Mucosa of descending colon (tissue), 3 donors: ENCODE measurements around the gene PKDREJ. TPM values are rescaled to one million over a fixed set of nuclear protein-coding genes. Genes with fewer than 3 reads are reported as not detected.

Source experiments
- ATAC-seq: fragments of 200-7000 bp; cut with Tn5 transposase; one replicate; pipeline ENCODE4 v1.9.1; 2020; ENCODE audit warnings: mild to moderate bottlenecking, moderate library complexity
- DNase-seq, 3 donors: peaks; one replicate each; pipeline ENCODE4 v3.0.0-alpha.2; 2020
- H3K36me3 ChIP-seq: fragments of 200-600 bp; one replicate; pipeline ENCODE4 v1.8.0; 2021; ENCODE audit warnings: low read depth, mild to moderate bottlenecking
- H3K4me1 ChIP-seq: fragments of 200-600 bp; one replicate; pipeline ENCODE4 v1.8.0; 2021; ENCODE audit warnings: low read depth, mild to moderate bottlenecking
- H3K4me3 ChIP-seq: fragments of 200-600 bp; one replicate; pipeline ENCODE4 v1.8.0; 2021; ENCODE audit warnings: mild to moderate bottlenecking
- H3K9me3 ChIP-seq: fragments of 200-600 bp; one replicate; pipeline ENCODE4 v1.8.0; 2021; ENCODE audit warnings: mild to moderate bottlenecking
- intact Hi-C, 2 donors: fragments of 100-400 bp; cut with DNase I in 1 of 2; cut with micrococcal nuclease in 1 of 2; formaldehyde crosslinking; loops; one replicate each; pipeline versions ENCODE4 v1.11.0 to v1.11.1; 2022; cut with DNase I, micrococcal nuclease
- total RNA-seq, 3 donors: library from RNA; stranded (reverse); fragmentation: NEBNext Ultra II Directional in 2 of 3; extraction: Animal tissue kit (Norgen Biotek cat#: 25700) in 2 of 3; gene quantifications; one replicate each; pipeline versions ENCODE4 v1.2.1 to v1.2.4, GENCODE V29; 2021 to 2023
- TF ChIP-seq, protein P1 (sequence below): fragments of 200-600 bp; IDR thresholded peaks from one replicate; pipeline ENCODE4 v1.8.0; 2022; ENCODE audit warnings: antibody characterized with exemption, mild to moderate bottlenecking
- donor health status: DM: no; HTN: no; CAD: no; lungs with moderate emphysema.
- donor health status: DM: no; HTN: no; CAD: no.
- donor health status: DM: no; HTN: yes; CAD: no.

PKDREJ gene
- total RNA-seq, 3 donors from 2014 or later: 0.35 to 0.75 (median 0.36) TPM

DNA sequence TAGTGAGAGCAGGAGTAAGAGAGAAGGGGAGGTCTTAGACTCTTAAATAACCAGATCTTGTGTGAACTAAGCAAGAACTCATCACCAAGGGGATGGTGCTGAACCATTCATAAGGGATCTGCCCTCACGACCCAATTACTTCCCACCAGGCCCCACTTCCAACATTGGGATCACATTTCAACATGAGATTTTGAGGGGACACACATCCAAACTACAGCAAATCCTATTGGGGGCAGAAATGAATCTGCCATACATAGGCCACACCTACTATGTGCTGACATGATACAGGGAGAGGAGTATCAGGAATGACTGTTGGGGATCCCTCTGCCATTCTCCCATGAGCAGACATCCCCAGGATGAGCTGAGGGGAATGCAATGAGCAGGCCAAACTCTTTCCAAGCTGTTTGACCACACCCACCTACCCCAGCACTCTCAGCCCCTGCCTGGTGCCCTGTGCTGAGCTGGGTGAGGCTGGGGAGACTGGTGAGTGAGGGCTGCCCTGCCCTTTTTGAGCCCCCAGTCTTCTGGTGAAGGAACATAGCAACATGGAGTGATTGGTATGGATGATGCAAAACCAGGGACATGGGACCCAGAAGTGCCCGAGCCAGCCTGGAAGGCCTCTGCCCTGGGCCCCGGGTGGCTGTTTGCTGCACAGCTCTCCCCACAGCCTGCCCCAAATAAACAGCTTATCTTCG is 32.3 kb upstream of the PKDREJ start:
- intact Hi-C loops: loop anchor here in 1 of 2 donors (10.0 kb wide), 1 partner anchor 301 kb away; no protein-coding TSS in a partner anchor
- ATAC-seq (no peak), DNase-seq (peak in 1 of 3 donors; percentile 41)
- Histone ChIP-seq H3K4me1 (peaks cover 19% of the 10 kb centered on the region), H3K36me3 (peaks cover 9% of the 10 kb centered on the region), H3K4me3 (no peak overlapping the region), H3K9me3 (no peaks in the 10 kb centered on the region)
- TF ChIP-seq, protein P1, sequence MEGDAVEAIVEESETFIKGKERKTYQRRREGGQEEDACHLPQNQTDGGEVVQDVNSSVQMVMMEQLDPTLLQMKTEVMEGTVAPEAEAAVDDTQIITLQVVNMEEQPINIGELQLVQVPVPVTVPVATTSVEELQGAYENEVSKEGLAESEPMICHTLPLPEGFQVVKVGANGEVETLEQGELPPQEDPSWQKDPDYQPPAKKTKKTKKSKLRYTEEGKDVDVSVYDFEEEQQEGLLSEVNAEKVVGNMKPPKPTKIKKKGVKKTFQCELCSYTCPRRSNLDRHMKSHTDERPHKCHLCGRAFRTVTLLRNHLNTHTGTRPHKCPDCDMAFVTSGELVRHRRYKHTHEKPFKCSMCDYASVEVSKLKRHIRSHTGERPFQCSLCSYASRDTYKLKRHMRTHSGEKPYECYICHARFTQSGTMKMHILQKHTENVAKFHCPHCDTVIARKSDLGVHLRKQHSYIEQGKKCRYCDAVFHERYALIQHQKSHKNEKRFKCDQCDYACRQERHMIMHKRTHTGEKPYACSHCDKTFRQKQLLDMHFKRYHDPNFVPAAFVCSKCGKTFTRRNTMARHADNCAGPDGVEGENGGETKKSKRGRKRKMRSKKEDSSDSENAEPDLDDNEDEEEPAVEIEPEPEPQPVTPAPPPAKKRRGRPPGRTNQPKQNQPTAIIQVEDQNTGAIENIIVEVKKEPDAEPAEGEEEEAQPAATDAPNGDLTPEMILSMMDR: no peak

DNA sequence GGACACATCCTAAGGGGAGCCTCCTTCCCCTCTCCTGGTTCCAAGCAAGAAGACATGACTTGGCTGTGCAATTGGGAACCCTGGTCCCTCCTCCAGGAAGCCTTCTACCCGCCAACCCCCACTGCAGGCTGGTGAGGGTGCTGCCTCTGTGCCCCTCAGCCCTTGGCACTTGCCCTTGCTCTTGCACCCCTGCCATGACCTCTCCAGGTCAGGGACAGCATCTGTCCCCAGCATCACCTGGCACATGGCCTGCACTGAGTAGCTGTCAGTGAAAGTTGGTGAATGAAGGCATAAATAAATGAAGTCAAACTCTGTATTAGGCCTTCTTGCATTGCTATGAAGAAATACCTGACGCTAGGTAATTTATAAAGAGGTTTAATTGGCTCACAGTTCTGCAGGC is 31.6 kb upstream of the PKDREJ start:
- peaks cover 19% of the 10 kb centered on the region for H3K4me1 ChIP-seq
- H3K4me3 ChIP-seq: no peak overlapping the region
- TF ChIP-seq, protein P1: no peak
- DNase-seq (no peak), ATAC-seq (no peak)
- intact Hi-C loops: loop anchor here in 1 of 2 donors (10.0 kb wide), 1 partner anchor 300 kb away; no protein-coding TSS in a partner anchor
- peaks cover 9% of the 10 kb centered on the region for H3K36me3 ChIP-seq
- H3K9me3 ChIP-seq: no peaks in the 10 kb centered on the region

DNA sequence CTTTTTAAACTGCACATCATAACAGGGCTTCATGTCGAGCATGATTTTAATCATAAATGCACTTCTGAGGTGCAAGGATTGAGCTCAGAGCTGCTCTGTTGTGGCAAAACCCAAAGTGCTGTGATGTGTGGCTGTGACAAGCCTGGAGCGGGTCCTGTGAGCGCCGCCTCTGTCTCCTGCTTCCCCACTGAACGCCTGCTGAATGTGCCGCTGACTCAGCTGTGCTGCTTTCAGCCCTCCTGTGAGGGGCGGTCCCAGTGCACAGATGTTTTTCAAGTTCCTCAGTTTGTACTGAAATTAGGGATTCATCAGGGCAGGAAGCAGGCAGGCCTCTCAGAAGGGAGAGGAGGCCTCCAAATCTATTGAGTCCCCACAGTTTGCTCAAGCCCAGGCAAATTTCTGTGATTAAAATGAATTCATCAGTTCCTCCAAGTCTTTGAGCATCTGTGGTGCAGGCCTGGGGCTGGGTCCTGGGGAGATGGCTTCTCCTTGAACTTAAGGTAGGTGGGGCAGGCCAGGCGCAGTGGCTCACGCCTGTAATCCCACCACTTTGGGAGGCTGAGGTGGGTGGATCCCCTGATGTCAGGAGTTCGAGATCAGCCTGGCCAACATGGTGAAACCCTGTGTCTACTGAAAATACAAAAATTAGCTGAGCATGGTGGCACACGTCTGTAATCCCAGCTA is 30.6 kb upstream of the PKDREJ start:
- H3K4me3 ChIP-seq: no peak overlapping the region
- no peaks in the 10 kb centered on the region for H3K9me3 ChIP-seq
- peak in 2 of 3 donors; percentile 29 to 50 for DNase-seq
- TF ChIP-seq, protein P1: no peak
- H3K4me1 ChIP-seq: peaks cover 19% of the 10 kb centered on the region
- ATAC-seq: no peak
- intact Hi-C loops: loop anchor here in 1 of 2 donors (10.0 kb wide), 1 partner anchor 299 kb away; no protein-coding TSS in a partner anchor
- peaks cover 9% of the 10 kb centered on the region for H3K36me3 ChIP-seq

DNA sequence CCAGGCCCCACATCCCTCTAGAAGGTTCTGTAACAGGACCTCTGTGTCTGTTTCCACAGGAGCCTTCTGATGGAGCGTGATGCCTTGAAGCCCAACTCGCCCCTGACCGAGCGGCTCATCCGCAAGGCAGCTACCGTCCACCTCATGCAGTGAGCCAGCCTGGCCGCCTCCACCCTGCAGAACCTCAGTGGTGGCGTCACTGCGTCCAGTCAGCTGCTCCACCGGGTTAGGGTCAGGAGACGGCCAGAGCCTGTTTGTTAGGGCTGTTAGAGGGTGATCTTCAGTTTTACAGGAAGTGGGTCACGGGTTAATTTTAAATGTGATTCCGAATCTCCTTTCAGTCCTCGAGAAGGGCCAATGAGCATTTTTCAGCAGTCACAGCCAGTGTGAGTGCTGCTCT is 29.6 kb upstream of the PKDREJ start:
- ATAC-seq (no peak), DNase-seq (no peak)
- H3K4me1 ChIP-seq: peaks cover 17% of the 10 kb centered on the region
- H3K36me3 ChIP-seq: peaks cover 9% of the 10 kb centered on the region
- H3K9me3 ChIP-seq: no peaks in the 10 kb centered on the region
- intact Hi-C loops: loop anchor here in 1 of 2 donors (10.0 kb wide), 1 partner anchor 298 kb away; no protein-coding TSS in a partner anchor
- TF ChIP-seq, protein P1: no peak
- no peak overlapping the region for H3K4me3 ChIP-seq

DNA sequence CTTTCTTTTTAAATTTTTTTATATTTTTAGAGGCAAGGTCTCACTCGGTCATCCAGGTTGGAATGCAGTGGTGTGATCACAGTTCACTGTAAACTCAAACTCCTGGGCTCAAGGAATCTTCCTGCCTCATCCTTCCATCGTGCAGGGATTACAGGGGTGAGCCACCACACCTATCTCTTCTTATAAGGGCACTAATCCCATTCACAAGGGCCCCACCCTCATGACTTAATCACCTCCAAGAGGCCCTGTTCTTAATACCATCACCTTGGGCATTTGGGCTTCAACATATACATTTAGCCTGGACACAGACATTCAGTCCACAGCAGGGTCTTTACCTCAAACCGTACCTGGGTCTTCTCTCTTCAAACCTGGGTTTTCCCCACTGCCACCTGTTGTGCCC is 29.0 kb upstream of the PKDREJ start:
- peaks cover 12% of the 10 kb centered on the region for H3K4me1 ChIP-seq
- H3K9me3 ChIP-seq: no peaks in the 10 kb centered on the region
- peaks cover 9% of the 10 kb centered on the region for H3K36me3 ChIP-seq
- intact Hi-C loops: loop anchor here in 1 of 2 donors (10.0 kb wide), 1 partner anchor 297 kb away; no protein-coding TSS in a partner anchor
- ATAC-seq (no peak), DNase-seq (no peak)
- TF ChIP-seq, protein P1: no peak
- H3K4me3 ChIP-seq: no peak overlapping the region
